Measurements from ENCODE around the gene LNPEP.

DNA sequence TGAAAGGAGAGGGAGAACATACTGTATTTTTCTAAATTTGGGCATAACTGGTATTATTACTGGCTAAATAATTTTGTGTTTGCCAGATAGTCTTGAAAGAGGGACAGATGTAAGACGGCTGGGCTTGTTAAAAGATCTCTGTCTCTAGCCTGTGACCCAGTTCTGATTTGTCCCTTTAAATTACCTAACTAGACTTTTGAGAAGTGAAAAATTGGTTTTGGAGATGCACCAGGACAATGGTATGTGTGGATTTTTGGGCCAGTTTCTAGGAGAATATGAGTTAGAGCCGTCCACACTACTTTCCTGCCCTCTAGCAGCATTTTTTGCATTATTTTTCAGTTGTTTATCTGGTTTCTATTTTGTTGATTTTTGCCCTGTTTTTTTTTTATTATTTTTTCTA is 33.5 kb downstream of the LNPEP start:
- TF ChIP-seq, protein P1, sequence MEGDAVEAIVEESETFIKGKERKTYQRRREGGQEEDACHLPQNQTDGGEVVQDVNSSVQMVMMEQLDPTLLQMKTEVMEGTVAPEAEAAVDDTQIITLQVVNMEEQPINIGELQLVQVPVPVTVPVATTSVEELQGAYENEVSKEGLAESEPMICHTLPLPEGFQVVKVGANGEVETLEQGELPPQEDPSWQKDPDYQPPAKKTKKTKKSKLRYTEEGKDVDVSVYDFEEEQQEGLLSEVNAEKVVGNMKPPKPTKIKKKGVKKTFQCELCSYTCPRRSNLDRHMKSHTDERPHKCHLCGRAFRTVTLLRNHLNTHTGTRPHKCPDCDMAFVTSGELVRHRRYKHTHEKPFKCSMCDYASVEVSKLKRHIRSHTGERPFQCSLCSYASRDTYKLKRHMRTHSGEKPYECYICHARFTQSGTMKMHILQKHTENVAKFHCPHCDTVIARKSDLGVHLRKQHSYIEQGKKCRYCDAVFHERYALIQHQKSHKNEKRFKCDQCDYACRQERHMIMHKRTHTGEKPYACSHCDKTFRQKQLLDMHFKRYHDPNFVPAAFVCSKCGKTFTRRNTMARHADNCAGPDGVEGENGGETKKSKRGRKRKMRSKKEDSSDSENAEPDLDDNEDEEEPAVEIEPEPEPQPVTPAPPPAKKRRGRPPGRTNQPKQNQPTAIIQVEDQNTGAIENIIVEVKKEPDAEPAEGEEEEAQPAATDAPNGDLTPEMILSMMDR (IDR thresholded peaks at IDR 0.05; ENCODE audit: borderline replicate concordance, extremely low read depth, low read length, poor library complexity, severe bottlenecking) = no peak
- no peak for TF ChIP-seq EZH2 (IDR thresholded peaks at IDR 0.05; ENCODE audit: borderline replicate concordance, low read depth, low read length, severe bottlenecking)
